GM19025 (cell line): ENCODE data around the gene SV2B.

ENCODE experiments used
- ATAC-seq: cut with Tn5 transposase; IDR thresholded peaks from one replicate; pipeline ENCODE4 v1.9.1; 2021; ENCODE audit warnings: mild to moderate bottlenecking, low read depth, moderate library complexity; ENCODE audit not compliant: unreplicated experiment

The SV2B gene

GRCh38 chr15:91224755-91225380 lies 124.8 kb downstream of the SV2B start:
- no peak for ATAC-seq

DNA sequence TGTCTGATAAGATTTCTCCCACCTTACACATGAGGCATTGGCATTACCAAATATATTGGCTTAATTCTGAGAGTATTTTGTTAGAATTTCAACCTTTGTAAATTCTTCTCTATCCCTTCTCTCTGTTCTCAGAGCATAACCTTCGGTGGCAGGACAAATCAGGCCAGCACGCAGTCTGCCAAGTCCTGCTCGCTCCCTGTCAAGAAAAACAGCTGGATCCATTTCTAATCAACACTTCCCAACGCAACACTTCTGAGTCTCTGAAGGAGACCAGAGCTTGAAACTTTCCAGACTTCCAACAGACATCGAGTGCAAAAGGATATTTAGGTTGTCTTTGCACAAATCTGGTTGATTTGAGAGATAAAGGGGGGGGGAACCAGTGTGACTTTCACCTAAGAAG lies 125.7 kb downstream of the SV2B start:
- no peak for ATAC-seq

- ATAC-seq = no peak
Measured at GRCh38 chr15:91227117-91227516, 127.1 kb downstream of the SV2B start.

- no peak for ATAC-seq
Measured at GRCh38 chr15:91227766-91228165, 127.7 kb downstream of the SV2B start.

GRCh38 chr15:91228383-91228782 lies 128.3 kb downstream of the SV2B start:
- ATAC-seq = no peak

GRCh38 chr15:91228890-91229289 lies 128.8 kb downstream of the SV2B start:
- ATAC-seq = no peak

DNA sequence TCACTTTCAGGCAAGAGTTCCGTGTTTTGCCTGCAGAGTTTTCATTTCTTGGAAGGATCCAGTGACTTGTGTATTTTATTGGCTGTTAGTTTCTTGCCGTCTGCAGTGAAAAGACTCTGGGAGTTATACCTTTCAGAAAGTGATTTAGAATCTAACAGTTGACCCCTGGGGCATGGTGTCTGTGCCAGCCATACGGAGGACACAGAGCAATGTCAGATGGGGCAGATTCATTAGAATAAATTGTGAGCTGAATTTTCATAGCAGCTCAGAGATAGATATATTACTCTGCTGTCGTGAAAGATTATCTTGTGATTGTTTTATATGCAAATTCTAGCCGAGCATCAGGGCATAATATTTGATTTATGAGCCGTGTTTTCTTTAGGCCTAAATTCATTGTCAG lies 131.6 kb downstream of the SV2B start:
- ATAC-seq = no peak

DNA sequence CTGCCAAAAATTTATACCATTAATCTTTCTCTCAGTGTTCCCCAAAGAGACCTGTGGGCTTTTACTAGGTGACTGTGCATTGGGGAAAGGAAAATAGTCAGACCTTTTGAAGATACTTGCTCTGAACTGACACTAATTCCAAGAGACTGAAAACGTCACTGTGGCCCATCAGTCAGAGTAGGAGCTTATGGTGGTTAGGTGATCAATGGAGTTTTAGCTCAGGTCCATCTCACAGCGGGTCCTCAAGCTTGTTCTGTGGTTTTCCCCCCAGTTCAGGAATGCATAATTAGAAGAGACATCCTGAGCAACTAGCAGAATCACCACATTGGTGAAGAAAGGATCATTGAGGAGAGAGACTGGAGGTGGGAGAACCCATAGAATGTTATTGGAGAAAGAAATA lies 134.7 kb downstream of the SV2B start:
- ATAC-seq = no peak

- ATAC-seq = no peak
Measured at GRCh38 chr15:91235376-91235775, 135.3 kb downstream of the SV2B start.

- ATAC-seq = no peak
Measured at GRCh38 chr15:91237445-91237844, 137.4 kb downstream of the SV2B start.

GRCh38 chr15:91238644-91239425 lies 138.8 kb downstream of the SV2B start:
- ATAC-seq = no peak

DNA sequence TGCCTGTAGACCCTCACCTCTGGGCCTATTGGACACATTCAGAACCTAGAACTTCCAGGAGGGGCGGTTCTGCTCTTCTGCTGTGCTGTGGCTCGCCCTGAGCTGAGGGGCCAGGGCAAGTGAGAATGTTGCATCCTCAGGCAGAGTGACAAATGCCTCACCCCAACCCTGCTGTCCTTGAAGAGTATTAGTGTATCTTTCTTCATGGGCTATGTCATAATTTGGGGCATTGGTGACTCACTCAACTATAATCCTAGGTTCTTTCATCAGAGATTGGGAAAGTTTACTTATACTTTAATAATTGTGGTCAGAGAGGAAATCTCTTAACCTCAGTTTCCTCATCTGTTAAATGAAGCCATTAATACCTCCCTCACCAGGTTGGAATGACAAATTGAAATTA lies 143.8 kb downstream of the SV2B start:
- ATAC-seq = no peak

GRCh38 chr15:91244919-91245318 lies 144.9 kb downstream of the SV2B start:
- no peak for ATAC-seq

GRCh38 chr15:91246998-91247397 lies 146.9 kb downstream of the SV2B start:
- ATAC-seq = no peak

DNA sequence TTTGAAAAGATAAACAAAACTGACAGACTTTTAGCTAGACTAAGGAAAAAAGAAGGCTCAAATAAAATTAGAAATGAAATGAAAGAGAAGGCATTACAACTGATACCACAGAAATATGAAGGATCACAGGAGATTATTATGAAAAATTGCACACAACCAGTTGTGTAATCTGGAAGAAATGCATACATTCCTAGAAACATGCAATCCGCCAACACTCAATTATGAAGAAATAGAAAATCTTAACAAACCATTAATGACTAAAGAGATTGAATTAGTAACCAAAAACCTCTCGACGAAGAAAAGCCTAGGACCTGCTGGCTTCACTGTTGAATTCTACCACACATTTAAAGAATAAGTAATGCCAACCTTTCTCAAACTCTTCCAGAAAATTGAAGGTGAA lies 149.5 kb downstream of the SV2B start:
- ATAC-seq = no peak

- ATAC-seq = no peak
Measured at GRCh38 chr15:91252322-91252721, 152.3 kb downstream of the SV2B start.

DNA sequence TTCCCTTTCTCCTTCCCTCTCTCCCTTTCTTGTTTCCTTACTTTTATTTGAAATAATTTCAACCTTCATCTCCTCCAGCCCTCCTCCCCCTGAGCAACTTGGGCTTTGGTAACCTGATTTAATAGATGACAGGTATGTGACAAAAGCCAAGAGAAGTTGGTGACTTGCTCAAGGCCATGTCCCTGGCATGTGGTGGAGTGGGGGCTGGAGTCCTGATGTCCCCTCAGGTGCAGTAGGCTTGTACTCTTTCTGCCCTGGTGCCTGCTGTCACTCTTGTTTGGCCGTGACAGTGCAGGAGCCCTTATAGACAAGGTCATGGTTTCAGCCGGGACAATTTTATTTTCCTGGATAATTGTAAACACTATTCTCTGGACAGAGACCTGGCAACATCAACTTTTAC lies 152.7 kb downstream of the SV2B start:
- ATAC-seq = no peak

DNA sequence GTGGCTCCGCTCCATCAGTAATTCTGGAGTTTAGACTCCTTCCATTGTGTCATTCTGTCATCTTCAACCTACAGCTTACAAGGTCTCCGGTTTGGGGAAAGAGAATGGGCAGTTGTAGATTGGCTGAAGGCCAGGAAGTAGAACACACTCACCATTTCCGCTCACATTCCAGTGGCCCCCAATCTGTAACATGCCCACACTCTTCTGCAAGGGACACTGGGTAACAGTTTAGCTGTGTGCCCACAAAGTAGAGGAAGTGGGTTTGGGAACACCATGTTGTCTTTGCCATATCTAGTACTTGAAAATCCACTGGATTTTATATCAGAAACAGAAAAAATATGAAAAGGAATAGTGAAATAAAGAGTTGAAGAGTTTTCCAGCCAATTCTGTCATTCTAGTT lies 153.5 kb downstream of the SV2B start:
- no peak for ATAC-seq

DNA sequence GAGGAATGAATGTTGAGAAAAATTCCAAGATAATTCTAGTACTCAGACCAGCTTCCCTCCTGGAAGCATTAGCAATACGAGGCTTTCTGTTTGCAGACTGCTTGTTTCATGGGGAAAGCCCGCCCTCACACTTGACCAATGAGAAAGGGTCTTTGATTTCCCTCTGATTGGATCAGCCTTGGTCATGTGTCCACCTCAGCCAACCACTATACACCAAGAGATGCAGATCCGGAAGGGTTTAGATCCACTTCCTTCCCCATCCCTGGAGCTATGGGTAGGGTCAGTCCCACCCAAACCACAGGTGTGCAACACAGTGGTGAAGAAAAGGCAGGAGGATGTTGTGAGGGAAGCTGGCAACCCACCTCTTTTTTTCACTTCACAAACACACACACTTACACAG lies 154.7 kb downstream of the SV2B start:
- ATAC-seq = no peak

DNA sequence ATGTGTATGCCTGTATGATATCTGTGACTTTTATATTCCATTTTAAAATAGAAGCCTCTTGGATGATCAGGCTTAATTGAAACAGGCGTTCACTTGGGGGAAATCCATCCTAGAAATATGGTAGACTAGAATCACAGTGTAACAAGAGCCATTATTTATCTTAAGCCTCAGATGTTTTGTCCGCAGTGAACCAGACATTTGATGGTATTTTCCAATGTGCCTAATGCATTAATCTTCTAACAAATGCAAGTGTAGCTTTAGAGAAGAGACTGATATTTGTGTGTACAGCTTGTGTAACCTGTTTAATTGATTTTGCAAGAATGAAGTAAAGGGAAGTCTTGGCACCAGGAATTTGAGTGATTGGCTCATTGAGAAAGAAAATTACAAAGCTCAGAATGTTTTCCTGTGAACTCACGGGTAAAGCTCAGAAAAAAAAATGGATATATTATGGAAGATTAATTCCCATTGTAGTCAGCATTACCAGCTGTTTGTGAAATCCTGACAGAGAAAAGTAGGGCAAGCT lies 155.7 kb downstream of the SV2B start:
- no peak for ATAC-seq

- ATAC-seq = no peak
Measured at GRCh38 chr15:91257746-91258414, 157.8 kb downstream of the SV2B start.

DNA sequence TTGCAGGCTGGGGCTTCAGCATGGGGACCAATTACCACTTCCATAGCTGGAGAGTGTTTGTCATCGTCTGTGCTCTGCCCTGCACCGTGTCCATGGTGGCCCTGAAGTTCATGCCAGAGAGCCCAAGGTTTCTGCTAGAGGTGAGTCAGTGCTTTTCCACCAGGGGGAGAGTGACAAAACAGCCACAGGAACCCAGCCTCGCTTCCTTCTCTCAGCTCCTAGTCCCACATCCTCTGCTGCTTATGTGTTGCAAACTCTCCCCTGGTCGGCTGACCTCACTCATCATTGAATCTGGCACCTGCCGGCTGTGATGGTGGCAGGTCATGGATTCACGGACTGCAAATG lies 158.3 kb downstream of the SV2B start:
- ATAC-seq = no peak
